ENCODE data around the gene LZTS2. TPM values are rescaled to one million over a fixed set of nuclear protein-coding genes. Genes with fewer than 3 reads are reported as not detected.

LZTS2 gene
- total and polyA plus RNA-seq, 2 experiments from 2014 or later, result 27.6 to 88.3 TPM

GRCh38 chr10:101011517-101012423 is 12.2 kb downstream of the LZTS2 start:
- Mint-ChIP-seq H3K27me3 (ENCODE audit: insufficient read depth, low read depth, poor library complexity) (peaks cover 35% of the 10 kb centered on the region), H3K27ac (no peak overlapping the region), H3K4me1 (peaks cover 26% of the 10 kb centered on the region), H3K36me3 (ENCODE audit: low read depth) (no peaks in the 10 kb centered on the region), H3K9me3 (no peaks in the 10 kb centered on the region; the same call in 2 of the 3 replicates), H3K4me3 (no peak overlapping the region)
- Histone ChIP-seq H3K27me3 (ENCODE audit: insufficient read depth) (peaks cover 19% of the 10 kb centered on the region), H3K27ac (ENCODE audit: low read depth) (no peak overlapping the region), H3K79me2 (replicated peaks; ENCODE audit: insufficient read depth) (no peaks in the 10 kb centered on the region), H3K9me2 (ENCODE audit: insufficient read depth) (no peaks in the 10 kb centered on the region), H3K4me1 (ENCODE audit: insufficient read depth) (peaks cover 14% of the 10 kb centered on the region; the same call in 1 of the 2 replicates), H3K4me3 (no peak overlapping the region), H4K20me1 (replicated peaks; ENCODE audit: insufficient read depth) (no peaks in the 10 kb centered on the region), H2AFZ (no peak overlapping the region; the same call in 1 of the 2 replicates), H3K4me2 (no peak overlapping the region), H3K36me3 (ENCODE audit: insufficient read depth) (no peaks in the 10 kb centered on the region), H3F3A (replicated peaks; ENCODE audit: low read depth) (0 out of 2 replicates have a peak, but pooled peaks cover 4% of the 10 kb centered on the region)
- DNase-seq (ENCODE audit: low spot score), result peak; percentile 77
- ATAC-seq, result peak; percentile 49
- TF ChIP-seq EZH2phosphoT487 (IDR thresholded peaks at IDR 0.05; ENCODE audit: unreplicated experiment), result no peak
- TF ChIP-seq ZNF462 (CRISPR knock-in tag; IDR thresholded peaks at IDR 0.05), result 0 out of 2 replicates have a peak, but pooled peaks have one; percentile 11
- peak; percentile 53 to 56 for TF ChIP-seq CTCF (conservative IDR thresholded peaks at IDR 0.05; ENCODE audit: low read depth in 2 of 2)
